A549 (cell line): ENCODE measurements around the gene AJUBA. TPM values are rescaled to one million over a fixed set of nuclear protein-coding genes. Genes with fewer than 3 reads are reported as not detected.

ENCODE experiments used
- ATAC-seq, 2 experiments: fragments of 200-7000 bp in 1 of 2; fragments of >200 bp in 1 of 2; cut with Nextera tagmentation in 1 of 2; cut with Tn5 transposase in 1 of 2; 3 replicates each; pipeline versions ENCODE4 v1.8.0 to v1.9.1; 2018 to 2020; ENCODE audit warnings: mild to moderate bottlenecking in 1 of 2, moderate library complexity in 1 of 2
- CTCF ChIA-PET: fragments of 300-600 bp; sonication (Branson Sonifier 250); formaldehyde crosslinking; extraction: SDS; loops from one replicate; lab custom pipeline; 2021; ENCODE audit warnings: antibody characterized with exemption, inconsistent platforms; lab: Yijun Ruan, JAX
- POLR2A ChIA-PET: fragments of 350-600 bp; formaldehyde crosslinking; extraction: SDS; loops from one replicate; lab custom pipeline; 2021; ENCODE audit warnings: antibody characterized with exemption, inconsistent platforms; lab: Yijun Ruan, JAX
- DNase-seq, 2 experiments: peaks; one replicate each; pipeline versions ENCODE4 v3.0.0 to v3.0.0-alpha.2; 2011 to 2016; ENCODE audit warnings: low read depth in 1 of 2, low spot score in 1 of 2
- FAIRE-seq: peaks from 2 replicates; lab custom pipeline; 2011; peaks lifted over from hg19 to GRCh38; lab: Jason Lieb, UNC
- H3K27ac ChIP-seq, 2 experiments: fragments of >200 bp; sonication (Bioruptor Twin); formaldehyde crosslinking; 3 replicates each; pipeline ENCODE4 v1.5.1; 2016 to 2017
- H3K4me1 ChIP-seq: fragments of >200 bp; sonication (Bioruptor Twin); formaldehyde crosslinking; 3 replicates; pipeline ENCODE4 v1.6.1; 2016
- H3K4me2 ChIP-seq: fragments of >200 bp; sonication (Bioruptor Twin); formaldehyde crosslinking; 3 replicates; pipeline ENCODE4 v1.6.1; 2016
- H3K4me3 ChIP-seq: fragments of >200 bp; sonication (Bioruptor Twin); formaldehyde crosslinking; 3 replicates; pipeline ENCODE4 v1.5.1; 2016
- H3K9me3 ChIP-seq: fragments of >200 bp; sonication (Bioruptor Twin); formaldehyde crosslinking; 3 replicates; pipeline ENCODE4 v1.6.1; 2016
- BHLHE40 ChIP-seq: IDR thresholded peaks from 2 replicates; pipeline ENCODE4 v1.6.1; 2012; ENCODE audit warnings: low read depth, low read length, inconsistent platforms
- CBX8 ChIP-seq: fragments of 200-600 bp; sonication (generic); IDR thresholded peaks from 2 replicates; pipeline ENCODE4 v1.6.1; 2016
- CEBPB ChIP-seq, 2 experiments: fragments of >200 bp in 1 of 2; sonication (Bioruptor Twin) in 1 of 2; formaldehyde crosslinking in 1 of 2; IDR thresholded peaks; 2 replicates each; pipeline ENCODE4 v1.6.1; 2012 to 2016
- CHD2 ChIP-seq: fragments of 150-350 bp; IDR thresholded peaks from 2 replicates; pipeline ENCODE4 v1.6.1; 2014; ENCODE audit warnings: low read length; ENCODE audit not compliant: partially characterized antibody
- EHF ChIP-seq: fragments of 250-450 bp; sonication (Bioruptor Pico); IDR thresholded peaks from 2 replicates; pipeline ENCODE4 v1.5.0; 2020; ENCODE audit warnings: mild to moderate bottlenecking
- EHMT2 ChIP-seq: fragments of 200-600 bp; sonication (generic); IDR thresholded peaks from 2 replicates; pipeline ENCODE4 v1.6.1; 2016; ENCODE audit warnings: antibody characterized with exemption, low read depth, mild to moderate bottlenecking, moderate library complexity
- ELK1 ChIP-seq: fragments of 150-350 bp; IDR thresholded peaks from 2 replicates; pipeline ENCODE4 v1.6.1; 2014; ENCODE audit warnings: low read depth, mild to moderate bottlenecking, low read length
- EP300 ChIP-seq, 2 experiments: fragments of >200 bp; sonication (Bioruptor Twin); formaldehyde crosslinking; IDR thresholded peaks; 2 replicates in 1 of 2; 3 replicates in 1 of 2; pipeline ENCODE4 v1.6.1; 2016 to 2017
- HDAC2 ChIP-seq: fragments of 200-600 bp; sonication (generic); IDR thresholded peaks from 2 replicates; pipeline ENCODE4 v1.6.1; 2016
- HOXB13 ChIP-seq: fragments of 250-450 bp; sonication (Bioruptor Pico); IDR thresholded peaks from 2 replicates; pipeline ENCODE4 v1.5.0; 2020; ENCODE audit warnings: low read depth, mild to moderate bottlenecking, moderate library complexity
- JUN ChIP-seq, 2 experiments: fragments of >200 bp; sonication (Bioruptor Twin); formaldehyde crosslinking; IDR thresholded peaks; 2 replicates in 1 of 2; 3 replicates in 1 of 2; pipeline ENCODE4 v1.6.1; 2016 to 2017
- JUNB ChIP-seq: fragments of >200 bp; sonication (Bioruptor Twin); formaldehyde crosslinking; IDR thresholded peaks from 2 replicates; pipeline ENCODE4 v1.6.1; 2016
- KDM5A ChIP-seq: fragments of 200-600 bp; sonication (generic); IDR thresholded peaks from 2 replicates; pipeline ENCODE4 v1.6.1; 2016; ENCODE audit warnings: antibody characterized with exemption, mild to moderate bottlenecking
- MAFK ChIP-seq: fragments of 450-650 bp; IDR thresholded peaks from 2 replicates; pipeline ENCODE4 v1.6.1; 2014; ENCODE audit not compliant: partially characterized antibody
- MYC ChIP-seq: IDR thresholded peaks from 2 replicates; pipeline ENCODE4 v1.6.1; 2012; ENCODE audit warnings: mild to moderate bottlenecking, inconsistent platforms, low read length, improper control_type of control experiment, borderline replicate concordance
- PHF8 ChIP-seq: fragments of 200-600 bp; sonication (generic); IDR thresholded peaks from 2 replicates; pipeline ENCODE4 v1.6.1; 2016; ENCODE audit warnings: low read depth, mild to moderate bottlenecking, antibody characterized with exemption, moderate library complexity, borderline replicate concordance
- POLR2A ChIP-seq: IDR thresholded peaks from 2 replicates; pipeline ENCODE4 v1.6.1; 2012; ENCODE audit warnings: mild to moderate bottlenecking, low read length
- POLR2AphosphoS2 ChIP-seq: conservative IDR thresholded peaks from 2 replicates; pipeline ENCODE4 v1.6.1; 2012; ENCODE audit warnings: low read length, improper control_type of control experiment, inconsistent platforms
- RCOR1 ChIP-seq: fragments of 150-350 bp; IDR thresholded peaks from 2 replicates; pipeline ENCODE4 v1.6.1; 2014; ENCODE audit warnings: antibody characterized with exemption, low read length, low read depth
- REST ChIP-seq: fragments of 200-600 bp; sonication (generic); IDR thresholded peaks from 2 replicates; pipeline ENCODE4 v1.6.1; 2016; ENCODE audit warnings: antibody characterized with exemption, mild to moderate bottlenecking, moderate library complexity
- RFX5 ChIP-seq: fragments of 450-650 bp; IDR thresholded peaks from 2 replicates; pipeline ENCODE4 v1.7.1; 2014; ENCODE audit warnings: antibody characterized with exemption, mild to moderate bottlenecking, moderate library complexity
- RNF2 ChIP-seq: fragments of 200-600 bp; sonication (generic); IDR thresholded peaks from 2 replicates; pipeline ENCODE4 v1.6.1; 2016; ENCODE audit warnings: low read depth, mild to moderate bottlenecking, antibody characterized with exemption, moderate library complexity, borderline replicate concordance
- SMC3 ChIP-seq: fragments of >200 bp; sonication (Bioruptor Twin); formaldehyde crosslinking; IDR thresholded peaks from 3 replicates; pipeline ENCODE4 v1.6.1; 2018; ENCODE audit warnings: inconsistent platforms
- TP53 ChIP-seq: fragments of 250-450 bp; sonication (Bioruptor Pico); IDR thresholded peaks from 2 replicates; pipeline ENCODE4 v1.5.0; 2021; ENCODE audit warnings: mild to moderate bottlenecking, moderate library complexity
- ZC3H11A ChIP-seq: fragments of 450-650 bp; IDR thresholded peaks from 2 replicates; pipeline ENCODE4 v1.6.1; 2014; ENCODE audit warnings: antibody characterized with exemption, mild to moderate bottlenecking
- ZNF302 ChIP-seq: fragments of 250-450 bp; sonication (Bioruptor Pico); IDR thresholded peaks from 2 replicates; pipeline ENCODE4 v1.9.0; 2021; ENCODE audit warnings: inconsistent platforms, mild to moderate bottlenecking, moderate library complexity
- WGBS: methylation state at CpG from one replicate; pipeline ENCODE4 v1.1.6; 2017; ENCODE audit errors: missing lambda C conversion rate; 5-methylcytosine and 5-hydroxymethylcytosine counted together
- polyA plus RNA-seq, 4 experiments: library from polyadenylated mRNA; depleted of rRNA in 3 of 4; stranded (reverse); fragments of >200 nt; fragmentation: RNase III in 1 of 4; extraction: RNeasy Plus Mini Kit Qiagen cat#74134 plus additional on column Dnase treatment in 1 of 4; gene quantifications; 2 replicates in 3 of 4; 3 replicates in 1 of 4; pipeline ENCODE4 v1.2.3, GENCODE V29; 2011 to 2017
- TF ChIP-seq, protein P1 (sequence below): fragments of >200 bp; sonication (Bioruptor Twin); formaldehyde crosslinking; IDR thresholded peaks from 3 replicates; pipeline ENCODE4 v1.6.1; 2016
- TF ChIP-seq, protein P2 (sequence below): fragments of >200 bp; sonication (Bioruptor Twin); formaldehyde crosslinking; IDR thresholded peaks from 2 replicates; pipeline ENCODE4 v1.6.1; 2016

AJUBA gene
- polyA plus RNA-seq, 2 of the 4 experiments (the other 2 are of a cell fraction) = 53.4 to 98.0 TPM

DNA sequence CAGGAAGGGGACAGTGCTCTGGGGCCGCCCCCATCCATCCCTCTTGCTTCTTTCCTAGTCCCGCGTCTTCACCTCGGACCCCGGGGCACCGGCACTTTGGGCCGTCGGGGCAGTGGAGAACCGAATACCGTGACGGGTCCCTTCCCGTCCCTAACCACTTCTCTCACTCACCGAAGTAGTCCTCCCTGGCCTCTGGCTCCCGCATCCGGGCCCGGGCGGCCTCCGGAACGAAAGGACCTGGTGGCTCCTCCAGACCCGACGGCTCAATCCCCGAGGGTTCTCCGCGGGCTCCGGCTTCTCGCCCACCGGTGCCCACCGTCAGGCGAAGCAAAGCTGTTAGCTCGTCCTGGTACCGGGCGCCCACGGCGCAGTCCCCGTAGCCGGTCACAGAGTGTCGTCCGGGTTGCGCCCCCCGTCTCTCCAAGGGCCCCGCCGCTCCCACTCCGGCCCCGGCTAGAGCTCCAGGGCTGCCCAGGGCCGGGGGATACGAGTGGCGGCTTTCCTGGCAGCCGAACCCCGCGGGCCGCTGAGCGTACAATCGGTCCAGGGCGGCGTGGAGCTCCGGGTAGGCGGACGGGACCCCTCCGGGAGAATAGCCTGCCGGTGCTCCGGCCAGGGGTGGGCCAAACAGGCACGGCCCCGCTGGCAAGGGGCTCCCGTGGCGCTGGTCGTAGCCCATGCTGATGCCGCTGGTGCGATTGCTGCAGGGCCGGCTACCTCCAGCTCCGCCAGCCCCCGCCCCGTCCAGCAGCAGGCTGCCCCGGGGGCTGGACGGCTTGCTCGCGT is 1.1 kb downstream of the AJUBA start:
- peak overlapping the region; percentile 89 for H3K4me3 ChIP-seq
- H3K27ac ChIP-seq = peak overlapping the region; percentile 98 to 100
- peaks cover 40% of the 10 kb centered on the region for H3K4me1 ChIP-seq
- TF ChIP-seq MAFK = no peak
- peak in 1 of 2 experiments; percentile 13; a peak in 1 of 5 replicates for TF ChIP-seq JUN (IDR thresholded peaks at IDR 0.05)
- no peak for TF ChIP-seq TP53 (CRISPR knock-in tag)
- peak; percentile 6 for TF ChIP-seq POLR2A
- 0 out of 2 replicates have a peak, but pooled peaks have one; percentile 42 for TF ChIP-seq RNF2
- no peak for TF ChIP-seq RCOR1
- no peak for TF ChIP-seq POLR2AphosphoS2
- TF ChIP-seq REST = no peak
- TF ChIP-seq JUNB = no peak
- TF ChIP-seq, protein P1, sequence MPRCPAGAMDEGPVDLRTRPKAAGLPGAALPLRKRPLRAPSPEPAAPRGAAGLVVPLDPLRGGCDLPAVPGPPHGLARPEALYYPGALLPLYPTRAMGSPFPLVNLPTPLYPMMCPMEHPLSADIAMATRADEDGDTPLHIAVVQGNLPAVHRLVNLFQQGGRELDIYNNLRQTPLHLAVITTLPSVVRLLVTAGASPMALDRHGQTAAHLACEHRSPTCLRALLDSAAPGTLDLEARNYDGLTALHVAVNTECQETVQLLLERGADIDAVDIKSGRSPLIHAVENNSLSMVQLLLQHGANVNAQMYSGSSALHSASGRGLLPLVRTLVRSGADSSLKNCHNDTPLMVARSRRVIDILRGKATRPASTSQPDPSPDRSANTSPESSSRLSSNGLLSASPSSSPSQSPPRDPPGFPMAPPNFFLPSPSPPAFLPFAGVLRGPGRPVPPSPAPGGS = no peak
- TF ChIP-seq CBX8 = no peak
- no peak for TF ChIP-seq CHD2
- no peak for TF ChIP-seq MYC
- TF ChIP-seq, all 56 proteins: peak for 3
- no peak for FAIRE-seq
- ATAC-seq = peak; percentile 6 to 45; a peak in 4 of 6 replicates
- 2% methylated on average over 31 of the region's 76 CpGs for WGBS
- peak overlapping the region; percentile 96 for H3K4me2 ChIP-seq
- ChIA-PET CTCF (interaction anchor here (0.6 to 34.0 kb wide), 16 partner anchors 10 to 425 kb away, joined by 3 to 1206 read pairs (median 6); partner anchors contain the start of genes CDH24, HAUS4, PRMT5 and PSMB11), POLR2A (interaction anchor here (0.9 to 2.3 kb wide), 7 partner anchors 8 to 158 kb away, joined by 3 to 33 read pairs (median 5); partner anchors contain the start of genes HAUS4 and PRMT5)
- no peaks in the 10 kb centered on the region for H3K9me3 ChIP-seq
- peak; percentile 52 to 53 for DNase-seq

DNA sequence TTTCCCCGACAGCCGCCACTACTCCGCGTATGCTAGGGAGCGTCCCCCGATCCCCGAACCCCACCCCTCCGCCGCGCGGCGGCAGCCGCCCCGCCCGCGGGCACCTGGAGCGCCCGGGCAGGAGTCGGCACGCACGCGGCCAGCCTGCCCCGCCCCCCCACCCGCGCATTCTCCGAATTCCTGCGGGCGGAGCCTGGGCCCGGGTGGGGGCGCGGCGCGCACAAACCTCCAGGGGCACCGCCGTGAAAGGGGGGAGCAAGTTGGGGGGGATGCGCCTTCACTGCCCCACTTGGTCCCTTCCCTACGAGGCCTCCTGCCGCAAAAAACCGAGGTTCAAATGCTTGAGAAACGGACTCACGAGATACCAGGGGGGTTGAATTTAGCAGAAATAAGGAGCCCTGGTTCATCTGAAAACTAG is 1.7 kb downstream of the AJUBA start:
- peak overlapping the region; percentile 89 for H3K4me3 ChIP-seq
- peak overlapping the region; percentile 96 for H3K4me2 ChIP-seq
- peak overlapping the region; percentile 98 to 100 for H3K27ac ChIP-seq
- DNase-seq = peak; percentile 54 to 58
- H3K4me1 ChIP-seq = peaks cover 46% of the 10 kb centered on the region
- ChIA-PET CTCF (interaction anchor here (0.6 to 34.0 kb wide), 10 partner anchors 9 to 128 kb away, joined by 3 to 1206 read pairs (median 67); partner anchors contain the start of genes AJUBA, CDH24, HAUS4 and PRMT5), POLR2A (interaction anchor here (1.5 to 2.0 kb wide), 2 partner anchors 24 to 52 kb away, joined by 3 to 14 read pairs; partner anchors contain the start of genes HAUS4 and PRMT5)
- 3% methylated on average over 7 of the region's 41 CpGs for WGBS
- H3K9me3 ChIP-seq = no peaks in the 10 kb centered on the region
- FAIRE-seq = no peak
- ATAC-seq = peak; percentile 4 to 15; a peak in 4 of 6 replicates
- no peak for TF ChIP-seq HDAC2
- TF ChIP-seq ELK1 = no peak
- no peak for TF ChIP-seq ZNF302 (CRISPR knock-in tag)
- TF ChIP-seq CEBPB (IDR thresholded peaks at IDR 0.05) = no peak
- no peak for TF ChIP-seq KDM5A
- TF ChIP-seq BHLHE40 = no peak
- TF ChIP-seq HOXB13 (CRISPR knock-in tag) = no peak
- TF ChIP-seq, protein P1 = peak; percentile 60; the same call in 1 of the 3 replicates
- TF ChIP-seq EHMT2 = no peak
- TF ChIP-seq MAFK = no peak
- TF ChIP-seq SMC3 = 0 out of 3 replicates have a peak, but pooled peaks have one; percentile 13
- TF ChIP-seq JUNB = no peak
- TF ChIP-seq JUN (IDR thresholded peaks at IDR 0.05) = peak; percentile 36 to 75; a peak in 3 of 5 replicates
- TF ChIP-seq TP53 (CRISPR knock-in tag) = no peak
- TF ChIP-seq EP300 (IDR thresholded peaks at IDR 0.05) = peak in 1 of 2 experiments; percentile 59; a peak in 2 of 5 replicates
- TF ChIP-seq, protein P2, sequence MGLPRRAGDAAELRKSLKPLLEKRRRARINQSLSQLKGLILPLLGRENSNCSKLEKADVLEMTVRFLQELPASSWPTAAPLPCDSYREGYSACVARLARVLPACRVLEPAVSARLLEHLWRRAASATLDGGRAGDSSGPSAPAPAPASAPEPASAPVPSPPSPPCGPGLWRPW = no peak
- no peak for TF ChIP-seq RCOR1
- TF ChIP-seq ZC3H11A = no peak
- no peak for TF ChIP-seq EHF (CRISPR knock-in tag)
- no peak for TF ChIP-seq PHF8
- no peak for TF ChIP-seq RFX5
